ES-I3 (cell line): ENCODE results near the gene MXRA7.

ENCODE experiments used
- H3K36me3 ChIP-seq: 2 replicates; pipeline ENCODE4 v1.6.1; 2013; ENCODE audit warnings: mild to moderate bottlenecking, low read length, control low read depth, moderate library complexity; ENCODE audit not compliant: insufficient read depth
- H3K4me1 ChIP-seq: 2 replicates; pipeline ENCODE4 v1.6.1; 2013; ENCODE audit warnings: mild to moderate bottlenecking, control low read depth, low read length; ENCODE audit not compliant: insufficient read depth
- H3K9ac ChIP-seq: 2 replicates; pipeline ENCODE4 v1.6.1; 2013; ENCODE audit warnings: low read depth, mild to moderate bottlenecking, low read length, moderate library complexity
- H3K9me3 ChIP-seq: 2 replicates; pipeline ENCODE4 v1.6.1; 2013; ENCODE audit warnings: mild to moderate bottlenecking, low read length, moderate library complexity; ENCODE audit not compliant: control insufficient read depth, insufficient read depth

Gene MXRA7

DNA sequence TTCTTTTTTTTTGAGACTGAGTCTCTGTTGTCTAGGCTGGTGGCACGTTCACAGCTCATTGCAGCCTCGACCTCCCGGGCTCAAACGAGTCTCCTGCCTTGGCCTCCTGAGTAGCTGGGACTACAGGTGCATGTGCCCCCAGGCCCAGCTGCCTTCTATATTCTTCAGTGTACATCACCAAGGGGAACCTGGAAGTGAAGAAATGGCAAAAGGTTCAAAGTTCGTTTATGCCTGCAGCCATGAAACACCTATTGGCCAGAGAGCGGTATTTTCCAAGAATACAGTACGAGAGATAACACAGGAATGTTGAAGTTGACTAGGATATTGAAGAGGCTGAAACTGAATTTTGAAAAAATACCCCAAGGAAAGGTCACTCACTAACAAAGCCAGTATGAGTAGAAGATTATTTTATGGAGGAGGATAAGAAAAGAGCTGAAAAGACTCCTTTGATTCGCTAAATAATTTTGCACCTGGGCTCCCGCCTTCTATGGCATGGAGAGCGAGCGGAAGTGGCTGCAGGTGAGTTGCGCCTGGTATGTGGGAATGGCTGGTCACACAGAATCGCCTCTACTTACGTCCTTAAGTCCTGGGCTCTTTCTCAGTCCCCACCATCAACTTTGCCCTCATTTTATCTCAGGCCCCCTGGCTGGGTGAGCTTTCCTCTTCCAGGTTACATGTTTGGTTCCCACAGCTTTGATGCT, 77.0 kb downstream of the MXRA7 start:
- Histone ChIP-seq H3K4me1 (peaks cover 11% of the 10 kb centered on the region), H3K9me3 (no peaks in the 10 kb centered on the region), H3K9ac (no peak overlapping the region), H3K36me3 (no peaks in the 10 kb centered on the region)

DNA sequence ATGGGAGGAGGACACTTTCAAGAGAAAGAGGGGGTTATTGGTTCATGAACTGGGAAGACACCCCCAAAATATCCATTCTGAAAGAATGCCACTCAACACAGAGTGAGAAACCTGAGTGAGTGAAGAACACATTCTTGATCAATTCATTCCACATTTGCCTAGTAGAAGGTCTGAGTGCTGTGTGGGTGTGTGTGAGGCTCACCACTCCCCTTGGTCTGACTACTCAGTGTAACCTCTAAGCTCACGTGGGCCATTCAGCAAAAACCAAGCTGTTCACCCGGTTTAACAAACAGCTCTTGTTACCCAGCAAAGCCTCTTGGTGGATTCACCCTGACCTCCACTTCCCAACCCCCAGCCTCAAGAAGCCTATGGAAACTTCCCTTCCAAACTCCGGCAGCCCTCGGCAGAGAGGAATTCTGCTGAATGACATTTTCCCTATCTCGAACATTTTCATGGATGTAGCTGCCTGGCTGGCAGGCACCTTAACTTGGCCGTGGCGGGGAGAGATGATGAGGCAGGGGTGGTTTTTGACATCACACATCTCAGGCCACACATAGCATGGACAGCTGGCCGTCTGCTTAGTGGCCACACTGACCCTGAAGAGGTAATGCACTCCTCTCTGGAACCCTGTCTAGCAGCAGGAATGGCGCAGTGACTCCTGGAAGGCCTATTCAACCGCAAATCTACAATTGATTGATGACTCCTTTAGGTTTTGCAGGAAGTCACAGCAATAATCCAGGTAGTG, 78.8 kb downstream of the MXRA7 start:
- Histone ChIP-seq H3K4me1 (peaks cover 7% of the 10 kb centered on the region), H3K9me3 (no peaks in the 10 kb centered on the region), H3K9ac (no peak overlapping the region), H3K36me3 (no peaks in the 10 kb centered on the region)

DNA sequence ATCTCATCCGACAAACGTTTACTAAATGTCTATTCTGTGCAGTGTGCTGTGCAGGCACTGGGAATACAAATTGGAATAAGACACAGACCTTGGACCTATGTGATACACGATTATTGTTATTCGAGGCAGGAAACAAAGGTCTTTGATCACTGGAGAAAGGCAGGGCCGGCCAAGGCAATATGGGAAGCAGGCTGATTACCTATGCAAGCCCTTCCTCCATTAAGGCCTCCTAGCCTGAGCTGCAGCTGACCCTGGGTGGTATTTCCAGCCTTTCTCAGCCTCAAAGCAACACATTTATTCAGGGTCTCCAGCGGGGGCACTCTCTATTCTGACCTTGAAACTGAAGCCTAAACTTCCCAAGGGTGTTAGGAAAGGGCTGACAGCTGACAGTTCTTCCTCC, 80.6 kb downstream of the MXRA7 start:
- Histone ChIP-seq H3K4me1 (peaks cover 7% of the 10 kb centered on the region), H3K9ac (no peak overlapping the region), H3K9me3 (no peaks in the 10 kb centered on the region), H3K36me3 (no peaks in the 10 kb centered on the region)
